GM12874 (cell line): ENCODE data around the gene SCGB1C2.

Experiments
- TF ChIP-seq, protein P1 (sequence below): IDR thresholded peaks from 2 replicates; pipeline ENCODE4 v1.5.1; 2011; ENCODE audit warnings: low read depth, mild to moderate bottlenecking, control low read depth, low read length, moderate library complexity; ENCODE audit not compliant: insufficient read depth

Gene SCGB1C2

DNA sequence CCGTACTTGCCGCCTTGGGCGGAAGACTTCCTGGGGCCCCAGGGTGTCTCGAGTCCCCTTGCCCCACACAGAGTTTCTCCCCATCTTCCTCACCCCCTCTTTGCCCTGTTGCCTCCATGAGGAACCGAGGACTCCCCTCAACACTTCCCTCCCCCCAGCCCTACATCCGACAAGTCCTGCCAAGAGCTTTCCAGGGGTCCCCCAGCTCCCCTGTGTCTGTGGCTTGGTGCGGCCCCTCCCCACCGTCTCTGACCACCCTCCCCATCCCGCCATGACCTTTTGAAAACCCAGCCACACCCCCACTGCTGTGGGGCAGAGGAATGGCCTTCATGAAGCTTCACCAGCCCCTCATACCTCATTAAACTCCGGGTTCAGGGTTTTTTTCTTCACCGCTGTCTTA, 11.4 kb downstream of the SCGB1C2 start:
- TF ChIP-seq, protein P1, sequence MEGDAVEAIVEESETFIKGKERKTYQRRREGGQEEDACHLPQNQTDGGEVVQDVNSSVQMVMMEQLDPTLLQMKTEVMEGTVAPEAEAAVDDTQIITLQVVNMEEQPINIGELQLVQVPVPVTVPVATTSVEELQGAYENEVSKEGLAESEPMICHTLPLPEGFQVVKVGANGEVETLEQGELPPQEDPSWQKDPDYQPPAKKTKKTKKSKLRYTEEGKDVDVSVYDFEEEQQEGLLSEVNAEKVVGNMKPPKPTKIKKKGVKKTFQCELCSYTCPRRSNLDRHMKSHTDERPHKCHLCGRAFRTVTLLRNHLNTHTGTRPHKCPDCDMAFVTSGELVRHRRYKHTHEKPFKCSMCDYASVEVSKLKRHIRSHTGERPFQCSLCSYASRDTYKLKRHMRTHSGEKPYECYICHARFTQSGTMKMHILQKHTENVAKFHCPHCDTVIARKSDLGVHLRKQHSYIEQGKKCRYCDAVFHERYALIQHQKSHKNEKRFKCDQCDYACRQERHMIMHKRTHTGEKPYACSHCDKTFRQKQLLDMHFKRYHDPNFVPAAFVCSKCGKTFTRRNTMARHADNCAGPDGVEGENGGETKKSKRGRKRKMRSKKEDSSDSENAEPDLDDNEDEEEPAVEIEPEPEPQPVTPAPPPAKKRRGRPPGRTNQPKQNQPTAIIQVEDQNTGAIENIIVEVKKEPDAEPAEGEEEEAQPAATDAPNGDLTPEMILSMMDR: no peak

DNA sequence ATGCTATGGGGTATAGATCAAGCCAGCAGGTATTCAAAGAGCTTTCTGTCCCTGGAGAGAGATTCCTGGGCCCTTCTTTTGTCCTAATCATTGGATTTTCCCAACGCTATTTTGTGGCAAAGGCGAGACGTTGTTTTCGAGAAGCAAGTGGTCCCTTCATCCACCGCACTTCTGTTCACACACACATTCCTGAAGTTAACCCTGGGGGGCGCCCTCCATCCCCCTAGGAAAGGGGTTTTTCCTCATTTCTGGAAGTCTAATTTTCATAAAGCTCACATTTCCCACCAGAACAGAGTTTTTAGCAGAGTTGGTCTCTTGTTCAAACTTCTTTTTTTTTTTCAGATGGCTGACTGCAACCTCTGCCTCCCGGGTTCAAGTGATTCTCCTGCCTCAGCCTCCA, 11.9 kb downstream of the SCGB1C2 start:
- TF ChIP-seq, protein P1: no peak

DNA sequence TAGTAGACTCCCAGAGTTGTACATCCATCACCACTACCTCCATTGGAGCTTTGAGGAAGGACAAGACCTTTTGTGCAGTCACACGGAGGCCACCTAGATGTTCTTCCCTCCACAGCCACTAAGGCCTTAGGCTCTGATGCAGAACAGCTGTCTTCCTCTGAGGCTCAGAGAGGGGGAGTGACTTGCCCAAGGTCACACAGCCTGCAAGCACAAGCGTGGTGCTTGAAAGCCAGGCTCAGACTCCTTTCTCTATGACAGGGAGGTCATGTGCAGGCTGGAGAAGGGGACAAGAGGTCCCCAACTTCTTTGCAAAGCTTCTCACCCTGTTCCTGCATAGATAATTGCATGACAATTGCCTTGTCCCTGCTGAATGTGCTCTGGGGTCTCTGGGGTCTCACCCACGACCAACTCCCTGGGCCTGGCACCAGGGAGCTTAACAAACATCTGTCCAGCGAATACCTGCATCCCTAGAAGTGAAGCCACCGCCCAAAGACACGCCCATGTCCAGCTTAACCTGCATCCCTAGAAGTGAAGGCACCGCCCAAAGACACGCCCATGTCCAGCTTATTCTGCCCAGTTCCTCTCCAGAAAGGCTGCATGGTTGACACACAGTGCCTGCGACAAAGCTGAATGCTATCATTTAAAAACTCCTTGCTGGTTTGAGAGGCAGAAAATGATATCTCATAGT, 12.7 kb downstream of the SCGB1C2 start:
- TF ChIP-seq, protein P1: no peak

- TF ChIP-seq, protein P1: no peak
Measured at GRCh38 chr17:151004-151403, 13.6 kb downstream of the SCGB1C2 start.

GRCh38 chr17:151886-152859, 14.8 kb downstream of the SCGB1C2 start:
- TF ChIP-seq, protein P1: no peak

DNA sequence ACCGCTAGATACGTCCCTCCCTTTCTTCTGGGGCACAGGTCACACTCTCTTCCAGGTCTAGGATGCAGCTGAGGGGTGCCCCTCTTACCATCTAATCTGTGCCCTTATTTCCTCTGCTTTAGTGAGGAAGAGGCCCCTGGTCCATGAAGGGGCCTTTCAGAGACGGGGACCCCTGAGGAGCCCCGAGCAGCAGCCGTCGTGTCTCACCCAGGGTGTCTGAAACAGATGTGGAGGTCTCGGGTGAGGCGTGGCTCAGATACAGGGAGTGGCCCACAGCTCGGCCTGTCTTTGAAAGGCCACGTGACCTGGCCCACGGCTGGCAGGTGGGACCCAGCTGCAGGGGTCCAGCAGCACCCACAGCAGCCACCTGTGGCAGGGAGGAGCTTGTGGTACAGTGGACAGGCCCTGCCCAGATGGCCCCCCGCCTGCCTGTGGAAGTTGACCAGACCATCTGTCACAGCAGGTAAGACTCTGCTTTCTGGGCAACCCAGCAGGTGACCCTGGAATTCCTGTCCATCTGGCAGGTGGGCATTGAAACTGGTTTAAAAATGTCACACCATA, 15.6 kb downstream of the SCGB1C2 start:
- TF ChIP-seq, protein P1: no peak

GRCh38 chr17:153851-154250, 16.5 kb downstream of the SCGB1C2 start:
- TF ChIP-seq, protein P1: no peak
